ENCODE results near the gene UBE2E2. TPM values are rescaled to one million over a fixed set of nuclear protein-coding genes. Genes with fewer than 3 reads are reported as not detected.

UBE2E2 gene
- total RNA-seq, 1 experiment from 2014 or later = 54.9 TPM

DNA sequence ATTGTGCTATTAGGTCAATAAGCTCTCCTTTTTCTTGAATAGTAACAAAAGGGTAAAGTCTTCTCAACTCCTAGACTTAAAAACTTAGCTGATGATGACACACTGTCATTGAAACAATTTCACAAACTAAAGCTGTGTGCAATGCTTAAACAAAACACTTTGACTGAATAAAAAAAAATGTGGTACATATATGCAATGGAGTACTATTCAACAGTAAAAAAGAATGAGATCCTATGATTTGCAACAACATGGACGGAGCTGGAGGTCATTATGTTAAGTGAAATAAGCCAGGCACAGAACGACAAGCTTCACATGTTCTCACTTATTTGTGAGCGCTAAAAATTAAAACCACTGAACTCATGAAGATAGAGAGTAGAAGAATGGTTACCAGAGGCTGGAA lies 370.7 kb downstream of the UBE2E2 start (continued):
- TF ChIP-seq, protein P1, sequence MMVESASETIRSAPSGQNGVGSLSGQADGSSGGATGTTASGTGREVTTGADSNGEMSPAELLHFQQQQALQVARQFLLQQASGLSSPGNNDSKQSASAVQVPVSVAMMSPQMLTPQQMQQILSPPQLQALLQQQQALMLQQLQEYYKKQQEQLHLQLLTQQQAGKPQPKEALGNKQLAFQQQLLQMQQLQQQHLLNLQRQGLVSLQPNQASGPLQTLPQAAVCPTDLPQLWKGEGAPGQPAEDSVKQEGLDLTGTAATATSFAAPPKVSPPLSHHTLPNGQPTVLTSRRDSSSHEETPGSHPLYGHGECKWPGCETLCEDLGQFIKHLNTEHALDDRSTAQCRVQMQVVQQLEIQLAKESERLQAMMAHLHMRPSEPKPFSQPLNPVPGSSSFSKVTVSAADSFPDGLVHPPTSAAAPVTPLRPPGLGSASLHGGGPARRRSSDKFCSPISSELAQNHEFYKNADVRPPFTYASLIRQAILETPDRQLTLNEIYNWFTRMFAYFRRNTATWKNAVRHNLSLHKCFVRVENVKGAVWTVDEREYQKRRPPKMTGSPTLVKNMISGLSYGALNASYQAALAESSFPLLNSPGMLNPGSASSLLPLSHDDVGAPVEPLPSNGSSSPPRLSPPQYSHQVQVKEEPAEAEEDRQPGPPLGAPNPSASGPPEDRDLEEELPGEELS (CRISPR knock-in tag; IDR thresholded peaks at IDR 0.05) = no peak
- TF ChIP-seq FOXJ3 (CRISPR knock-in tag; IDR thresholded peaks at IDR 0.05; ENCODE audit: borderline replicate concordance) (no peak), ZNF232 (CRISPR knock-in tag; IDR thresholded peaks at IDR 0.05) (no peak), RORB (CRISPR knock-in tag; IDR thresholded peaks at IDR 0.05) (no peak), NFYB (CRISPR knock-in tag; conservative IDR thresholded peaks at IDR 0.05; ENCODE audit: low read depth) (no peak)
- TF ChIP-seq, protein P2, sequence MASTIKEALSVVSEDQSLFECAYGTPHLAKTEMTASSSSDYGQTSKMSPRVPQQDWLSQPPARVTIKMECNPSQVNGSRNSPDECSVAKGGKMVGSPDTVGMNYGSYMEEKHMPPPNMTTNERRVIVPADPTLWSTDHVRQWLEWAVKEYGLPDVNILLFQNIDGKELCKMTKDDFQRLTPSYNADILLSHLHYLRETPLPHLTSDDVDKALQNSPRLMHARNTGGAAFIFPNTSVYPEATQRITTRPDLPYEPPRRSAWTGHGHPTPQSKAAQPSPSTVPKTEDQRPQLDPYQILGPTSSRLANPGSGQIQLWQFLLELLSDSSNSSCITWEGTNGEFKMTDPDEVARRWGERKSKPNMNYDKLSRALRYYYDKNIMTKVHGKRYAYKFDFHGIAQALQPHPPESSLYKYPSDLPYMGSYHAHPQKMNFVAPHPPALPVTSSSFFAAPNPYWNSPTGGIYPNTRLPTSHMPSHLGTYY (CRISPR knock-in tag; IDR thresholded peaks at IDR 0.05) = no peak

DNA sequence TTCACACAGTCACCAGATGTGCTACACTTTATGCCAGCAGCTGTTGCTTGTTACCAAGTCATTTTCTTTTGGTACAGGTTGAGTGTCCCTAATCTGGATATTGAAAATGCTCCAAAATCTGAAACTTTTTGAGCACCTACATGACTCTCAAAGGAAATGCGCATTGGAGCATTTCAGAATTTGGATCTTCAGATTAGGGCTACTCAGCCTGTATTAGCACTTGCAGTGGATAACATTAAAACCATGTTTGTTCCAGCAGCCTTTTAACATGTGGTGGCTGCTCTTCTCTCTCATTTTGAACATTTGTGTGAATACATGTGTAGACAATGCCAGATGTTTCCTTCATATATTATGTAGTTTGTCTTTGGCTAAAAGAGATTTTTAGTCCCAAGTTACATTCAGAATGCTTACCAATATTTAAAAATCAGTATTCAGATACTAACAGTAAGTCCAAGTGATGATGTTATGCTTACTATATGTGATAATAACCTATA lies 371.7 kb downstream of the UBE2E2 start:
- no peak for DNase-seq (ENCODE audit: low spot score)
- no peak overlapping the region for H3K4me3 Mint-ChIP-seq
- ATAC-seq = no peak
- H3K4me1 Mint-ChIP-seq = peaks cover 5% of the 10 kb centered on the region; the same call in 1 of the 2 replicates
- H3K9me3 Mint-ChIP-seq = peaks cover 12% of the 10 kb centered on the region
- H3K27me3 Mint-ChIP-seq (ENCODE audit: low read depth) = no peaks in the 10 kb centered on the region
- CTCF ChIA-PET = no interaction called here
- no peaks in the 10 kb centered on the region for H3K36me3 Mint-ChIP-seq
- POLR2A ChIA-PET = no interaction called here
- H3K27ac Mint-ChIP-seq = no peak overlapping the region
- TF ChIP-seq, protein P3, sequence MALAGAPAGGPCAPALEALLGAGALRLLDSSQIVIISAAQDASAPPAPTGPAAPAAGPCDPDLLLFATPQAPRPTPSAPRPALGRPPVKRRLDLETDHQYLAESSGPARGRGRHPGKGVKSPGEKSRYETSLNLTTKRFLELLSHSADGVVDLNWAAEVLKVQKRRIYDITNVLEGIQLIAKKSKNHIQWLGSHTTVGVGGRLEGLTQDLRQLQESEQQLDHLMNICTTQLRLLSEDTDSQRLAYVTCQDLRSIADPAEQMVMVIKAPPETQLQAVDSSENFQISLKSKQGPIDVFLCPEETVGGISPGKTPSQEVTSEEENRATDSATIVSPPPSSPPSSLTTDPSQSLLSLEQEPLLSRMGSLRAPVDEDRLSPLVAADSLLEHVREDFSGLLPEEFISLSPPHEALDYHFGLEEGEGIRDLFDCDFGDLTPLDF (CRISPR knock-in tag; IDR thresholded peaks at IDR 0.05) = no peak
- TF ChIP-seq ZNF232 (CRISPR knock-in tag; IDR thresholded peaks at IDR 0.05) (no peak), CBFB (CRISPR knock-in tag; IDR thresholded peaks at IDR 0.05; ENCODE audit: low read depth) (no peak), JUN (CRISPR knock-in tag; IDR thresholded peaks at IDR 0.05) (no peak), RORB (CRISPR knock-in tag; IDR thresholded peaks at IDR 0.05) (no peak), ZNF317 (CRISPR knock-in tag; IDR thresholded peaks at IDR 0.05; ENCODE audit: borderline replicate concordance, low read depth) (no peak), MXD4 (CRISPR knock-in tag; IDR thresholded peaks at IDR 0.05; ENCODE audit: borderline replicate concordance) (no peak), PRRX2 (CRISPR knock-in tag; IDR thresholded peaks at IDR 0.05) (no peak), SMAD4 (CRISPR knock-in tag; IDR thresholded peaks at IDR 0.05) (no peak)
- TF ChIP-seq, protein P4, sequence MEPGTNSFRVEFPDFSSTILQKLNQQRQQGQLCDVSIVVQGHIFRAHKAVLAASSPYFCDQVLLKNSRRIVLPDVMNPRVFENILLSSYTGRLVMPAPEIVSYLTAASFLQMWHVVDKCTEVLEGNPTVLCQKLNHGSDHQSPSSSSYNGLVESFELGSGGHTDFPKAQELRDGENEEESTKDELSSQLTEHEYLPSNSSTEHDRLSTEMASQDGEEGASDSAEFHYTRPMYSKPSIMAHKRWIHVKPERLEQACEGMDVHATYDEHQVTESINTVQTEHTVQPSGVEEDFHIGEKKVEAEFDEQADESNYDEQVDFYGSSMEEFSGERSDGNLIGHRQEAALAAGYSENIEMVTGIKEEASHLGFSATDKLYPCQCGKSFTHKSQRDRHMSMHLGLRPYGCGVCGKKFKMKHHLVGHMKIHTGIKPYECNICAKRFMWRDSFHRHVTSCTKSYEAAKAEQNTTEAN (CRISPR knock-in tag; IDR thresholded peaks at IDR 0.05) = no peak
- TF ChIP-seq, protein P5, sequence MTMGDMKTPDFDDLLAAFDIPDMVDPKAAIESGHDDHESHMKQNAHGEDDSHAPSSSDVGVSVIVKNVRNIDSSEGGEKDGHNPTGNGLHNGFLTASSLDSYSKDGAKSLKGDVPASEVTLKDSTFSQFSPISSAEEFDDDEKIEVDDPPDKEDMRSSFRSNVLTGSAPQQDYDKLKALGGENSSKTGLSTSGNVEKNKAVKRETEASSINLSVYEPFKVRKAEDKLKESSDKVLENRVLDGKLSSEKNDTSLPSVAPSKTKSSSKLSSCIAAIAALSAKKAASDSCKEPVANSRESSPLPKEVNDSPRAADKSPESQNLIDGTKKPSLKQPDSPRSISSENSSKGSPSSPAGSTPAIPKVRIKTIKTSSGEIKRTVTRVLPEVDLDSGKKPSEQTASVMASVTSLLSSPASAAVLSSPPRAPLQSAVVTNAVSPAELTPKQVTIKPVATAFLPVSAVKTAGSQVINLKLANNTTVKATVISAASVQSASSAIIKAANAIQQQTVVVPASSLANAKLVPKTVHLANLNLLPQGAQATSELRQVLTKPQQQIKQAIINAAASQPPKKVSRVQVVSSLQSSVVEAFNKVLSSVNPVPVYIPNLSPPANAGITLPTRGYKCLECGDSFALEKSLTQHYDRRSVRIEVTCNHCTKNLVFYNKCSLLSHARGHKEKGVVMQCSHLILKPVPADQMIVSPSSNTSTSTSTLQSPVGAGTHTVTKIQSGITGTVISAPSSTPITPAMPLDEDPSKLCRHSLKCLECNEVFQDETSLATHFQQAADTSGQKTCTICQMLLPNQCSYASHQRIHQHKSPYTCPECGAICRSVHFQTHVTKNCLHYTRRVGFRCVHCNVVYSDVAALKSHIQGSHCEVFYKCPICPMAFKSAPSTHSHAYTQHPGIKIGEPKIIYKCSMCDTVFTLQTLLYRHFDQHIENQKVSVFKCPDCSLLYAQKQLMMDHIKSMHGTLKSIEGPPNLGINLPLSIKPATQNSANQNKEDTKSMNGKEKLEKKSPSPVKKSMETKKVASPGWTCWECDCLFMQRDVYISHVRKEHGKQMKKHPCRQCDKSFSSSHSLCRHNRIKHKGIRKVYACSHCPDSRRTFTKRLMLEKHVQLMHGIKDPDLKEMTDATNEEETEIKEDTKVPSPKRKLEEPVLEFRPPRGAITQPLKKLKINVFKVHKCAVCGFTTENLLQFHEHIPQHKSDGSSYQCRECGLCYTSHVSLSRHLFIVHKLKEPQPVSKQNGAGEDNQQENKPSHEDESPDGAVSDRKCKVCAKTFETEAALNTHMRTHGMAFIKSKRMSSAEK (CRISPR knock-in tag; IDR thresholded peaks at IDR 0.05; ENCODE audit: borderline replicate concordance) = no peak
- TF ChIP-seq, protein P6, sequence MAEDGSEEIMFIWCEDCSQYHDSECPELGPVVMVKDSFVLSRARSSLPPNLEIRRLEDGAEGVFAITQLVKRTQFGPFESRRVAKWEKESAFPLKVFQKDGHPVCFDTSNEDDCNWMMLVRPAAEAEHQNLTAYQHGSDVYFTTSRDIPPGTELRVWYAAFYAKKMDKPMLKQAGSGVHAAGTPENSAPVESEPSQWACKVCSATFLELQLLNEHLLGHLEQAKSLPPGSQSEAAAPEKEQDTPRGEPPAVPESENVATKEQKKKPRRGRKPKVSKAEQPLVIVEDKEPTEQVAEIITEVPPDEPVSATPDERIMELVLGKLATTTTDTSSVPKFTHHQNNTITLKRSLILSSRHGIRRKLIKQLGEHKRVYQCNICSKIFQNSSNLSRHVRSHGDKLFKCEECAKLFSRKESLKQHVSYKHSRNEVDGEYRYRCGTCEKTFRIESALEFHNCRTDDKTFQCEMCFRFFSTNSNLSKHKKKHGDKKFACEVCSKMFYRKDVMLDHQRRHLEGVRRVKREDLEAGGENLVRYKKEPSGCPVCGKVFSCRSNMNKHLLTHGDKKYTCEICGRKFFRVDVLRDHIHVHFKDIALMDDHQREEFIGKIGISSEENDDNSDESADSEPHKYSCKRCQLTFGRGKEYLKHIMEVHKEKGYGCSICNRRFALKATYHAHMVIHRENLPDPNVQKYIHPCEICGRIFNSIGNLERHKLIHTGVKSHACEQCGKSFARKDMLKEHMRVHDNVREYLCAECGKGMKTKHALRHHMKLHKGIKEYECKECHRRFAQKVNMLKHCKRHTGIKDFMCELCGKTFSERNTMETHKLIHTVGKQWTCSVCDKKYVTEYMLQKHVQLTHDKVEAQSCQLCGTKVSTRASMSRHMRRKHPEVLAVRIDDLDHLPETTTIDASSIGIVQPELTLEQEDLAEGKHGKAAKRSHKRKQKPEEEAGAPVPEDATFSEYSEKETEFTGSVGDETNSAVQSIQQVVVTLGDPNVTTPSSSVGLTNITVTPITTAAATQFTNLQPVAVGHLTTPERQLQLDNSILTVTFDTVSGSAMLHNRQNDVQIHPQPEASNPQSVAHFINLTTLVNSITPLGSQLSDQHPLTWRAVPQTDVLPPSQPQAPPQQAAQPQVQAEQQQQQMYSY (CRISPR knock-in tag; IDR thresholded peaks at IDR 0.05) = no peak
- TF ChIP-seq, protein P7, sequence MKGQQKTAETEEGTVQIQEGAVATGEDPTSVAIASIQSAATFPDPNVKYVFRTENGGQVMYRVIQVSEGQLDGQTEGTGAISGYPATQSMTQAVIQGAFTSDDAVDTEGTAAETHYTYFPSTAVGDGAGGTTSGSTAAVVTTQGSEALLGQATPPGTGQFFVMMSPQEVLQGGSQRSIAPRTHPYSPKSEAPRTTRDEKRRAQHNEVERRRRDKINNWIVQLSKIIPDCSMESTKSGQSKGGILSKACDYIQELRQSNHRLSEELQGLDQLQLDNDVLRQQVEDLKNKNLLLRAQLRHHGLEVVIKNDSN (CRISPR knock-in tag; IDR thresholded peaks at IDR 0.05) = no peak

All from WTC11 (cell line).